IMR-90 (cell line): Measurements from ENCODE around the gene NFIX.

ENCODE experiments used
- CTCF ChIP-seq: conservative IDR thresholded peaks from 2 replicates; pipeline ENCODE4 v1.5.1; 2012; ENCODE audit warnings: mild to moderate bottlenecking, low read depth, low read length, improper control_type of control experiment
- ELK1 ChIP-seq: fragments of 150-350 bp; IDR thresholded peaks from 2 replicates; pipeline ENCODE4 v1.6.1; 2016; ENCODE audit warnings: low read depth, mild to moderate bottlenecking, low read length, moderate library complexity, borderline replicate concordance
- MAZ ChIP-seq: IDR thresholded peaks from 2 replicates; pipeline ENCODE4 v1.6.1; 2012; ENCODE audit warnings: low read depth, mild to moderate bottlenecking, low read length, improper control_type of control experiment, moderate library complexity, borderline replicate concordance
- RAD21 ChIP-seq: IDR thresholded peaks from 2 replicates; pipeline ENCODE4 v1.6.1; 2012; ENCODE audit warnings: low read length, improper control_type of control experiment
- SMC3 ChIP-seq: fragments of 150-350 bp; IDR thresholded peaks from 2 replicates; pipeline ENCODE4 v1.6.1; 2016; ENCODE audit warnings: low read depth, mild to moderate bottlenecking, antibody characterized with exemption, low read length, moderate library complexity
- USF2 ChIP-seq: fragments of 150-350 bp; IDR thresholded peaks from 2 replicates; pipeline ENCODE4 v1.6.1; 2017; ENCODE audit warnings: mild to moderate bottlenecking, antibody characterized with exemption, low read length, low read depth

- no peak for TF ChIP-seq CTCF
- TF ChIP-seq MAZ = no peak
- TF ChIP-seq USF2 = no peak
- TF ChIP-seq RAD21 = no peak
- no peak for TF ChIP-seq SMC3
- TF ChIP-seq ELK1 = no peak
Measured at GRCh38 chr19:13079542-13079986, 84.3 kb downstream of the NFIX start.
